Panc1 (cell line): ENCODE results near the gene GTF3C5.

ENCODE experiments used
- POLR2AphosphoS5 ChIP-seq: IDR thresholded peaks from 2 replicates; pipeline ENCODE4 v1.6.1; 2012; ENCODE audit warnings: mild to moderate bottlenecking, low read depth, low read length, moderate library complexity
- TF ChIP-seq, protein P1 (sequence below): fragments of 450-650 bp; IDR thresholded peaks from 2 replicates; pipeline ENCODE4 v1.5.1; 2017; ENCODE audit warnings: mild to moderate bottlenecking

DNA sequence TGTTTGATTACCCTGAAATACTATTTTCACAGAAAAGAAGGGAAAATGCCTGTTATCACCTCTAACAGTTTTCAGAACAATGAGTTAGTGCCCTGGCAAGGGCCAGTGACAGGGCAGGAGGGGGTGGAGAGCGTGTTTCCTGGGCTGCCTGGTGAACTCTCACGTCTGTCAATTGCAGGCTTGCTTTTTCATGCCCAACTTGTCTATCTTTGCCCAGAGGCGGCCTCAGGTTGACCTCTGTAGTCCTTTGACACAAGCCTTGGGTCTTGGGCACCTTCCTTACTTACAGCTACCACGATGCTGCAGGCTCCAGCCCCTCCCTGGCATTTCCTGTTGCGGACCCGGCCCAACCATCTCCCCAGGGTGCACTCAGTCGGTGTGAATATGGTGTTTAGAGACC is 28.8 kb downstream of the GTF3C5 start:
- TF ChIP-seq POLR2AphosphoS5 = no peak
- TF ChIP-seq, protein P1, sequence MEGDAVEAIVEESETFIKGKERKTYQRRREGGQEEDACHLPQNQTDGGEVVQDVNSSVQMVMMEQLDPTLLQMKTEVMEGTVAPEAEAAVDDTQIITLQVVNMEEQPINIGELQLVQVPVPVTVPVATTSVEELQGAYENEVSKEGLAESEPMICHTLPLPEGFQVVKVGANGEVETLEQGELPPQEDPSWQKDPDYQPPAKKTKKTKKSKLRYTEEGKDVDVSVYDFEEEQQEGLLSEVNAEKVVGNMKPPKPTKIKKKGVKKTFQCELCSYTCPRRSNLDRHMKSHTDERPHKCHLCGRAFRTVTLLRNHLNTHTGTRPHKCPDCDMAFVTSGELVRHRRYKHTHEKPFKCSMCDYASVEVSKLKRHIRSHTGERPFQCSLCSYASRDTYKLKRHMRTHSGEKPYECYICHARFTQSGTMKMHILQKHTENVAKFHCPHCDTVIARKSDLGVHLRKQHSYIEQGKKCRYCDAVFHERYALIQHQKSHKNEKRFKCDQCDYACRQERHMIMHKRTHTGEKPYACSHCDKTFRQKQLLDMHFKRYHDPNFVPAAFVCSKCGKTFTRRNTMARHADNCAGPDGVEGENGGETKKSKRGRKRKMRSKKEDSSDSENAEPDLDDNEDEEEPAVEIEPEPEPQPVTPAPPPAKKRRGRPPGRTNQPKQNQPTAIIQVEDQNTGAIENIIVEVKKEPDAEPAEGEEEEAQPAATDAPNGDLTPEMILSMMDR = no peak
